GM10266 (cell line): ENCODE measurements around the gene RSAD1.

Source experiments
- DNase-seq: peaks from one replicate; pipeline ENCODE4 v3.0.0; 2012; ENCODE audit errors: extremely low spot score
- CTCF ChIP-seq: IDR thresholded peaks from 2 replicates; pipeline ENCODE4 v1.5.1; 2012; ENCODE audit warnings: mild to moderate bottlenecking, low read depth; ENCODE audit not compliant: control insufficient read depth, insufficient read depth; ENCODE audit errors: missing control alignments

Gene RSAD1

GRCh38 chr17:50524838-50525237 lies 46.2 kb downstream of the RSAD1 start:
- TF ChIP-seq CTCF, result no peak
- DNase-seq, result no peak

DNA sequence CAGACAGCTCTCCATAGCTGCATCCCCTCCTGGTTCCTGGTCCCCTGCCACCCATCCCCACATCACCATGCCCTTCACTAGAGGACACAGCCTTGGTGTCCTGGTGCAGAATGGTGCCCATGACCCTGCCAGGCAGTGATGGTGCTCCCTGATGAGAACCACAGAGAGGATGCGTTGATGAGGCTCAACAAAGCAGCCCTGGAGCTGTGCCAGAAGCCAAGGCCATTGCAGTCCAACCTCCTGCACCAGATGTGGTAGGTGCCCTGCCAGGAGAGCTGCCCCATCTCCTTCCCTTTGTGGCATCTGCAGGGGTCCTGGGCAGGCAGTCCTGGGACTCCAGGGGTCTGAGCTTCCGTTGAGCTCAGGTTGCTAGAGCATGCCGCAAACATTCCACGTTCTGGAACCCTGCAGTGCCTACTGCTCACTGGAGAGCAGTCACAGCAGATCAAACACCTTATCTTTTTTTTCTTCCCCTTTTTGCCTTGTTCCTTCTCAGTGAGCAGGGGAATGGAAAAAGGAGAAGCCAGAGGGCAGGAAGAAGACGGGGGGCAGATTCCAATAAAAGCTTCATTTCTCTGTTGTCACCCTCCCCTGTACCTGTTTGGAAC lies 48.6 kb downstream of the RSAD1 start:
- TF ChIP-seq CTCF, result no peak
- DNase-seq, result no peak

DNA sequence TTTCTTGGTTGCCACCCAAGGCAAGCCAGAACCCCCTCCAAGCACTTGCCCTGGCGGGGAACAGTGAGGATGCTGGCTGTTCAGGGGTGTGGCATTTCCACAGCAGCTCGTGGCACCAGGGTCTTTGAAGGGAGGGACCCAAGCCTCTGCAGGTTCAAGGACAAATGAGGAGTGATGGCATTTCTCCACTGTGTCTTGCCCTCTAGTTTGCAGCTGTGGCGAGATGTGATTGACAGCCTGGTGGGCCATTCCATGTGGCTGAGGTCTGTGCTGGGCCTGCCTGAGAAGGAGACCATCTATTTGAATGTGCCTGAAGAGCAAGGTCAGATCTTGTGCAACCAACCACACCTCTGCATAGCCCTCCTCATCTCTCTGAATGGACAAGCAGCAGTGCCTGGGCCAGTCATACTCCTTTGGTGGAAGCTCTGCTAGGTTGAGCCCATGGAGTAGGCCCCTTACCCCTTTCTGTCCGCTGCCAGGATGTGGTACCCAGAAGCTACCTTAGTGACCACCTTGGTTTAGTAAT lies 49.4 kb downstream of the RSAD1 start:
- TF ChIP-seq CTCF, result no peak
- DNase-seq, result no peak

DNA sequence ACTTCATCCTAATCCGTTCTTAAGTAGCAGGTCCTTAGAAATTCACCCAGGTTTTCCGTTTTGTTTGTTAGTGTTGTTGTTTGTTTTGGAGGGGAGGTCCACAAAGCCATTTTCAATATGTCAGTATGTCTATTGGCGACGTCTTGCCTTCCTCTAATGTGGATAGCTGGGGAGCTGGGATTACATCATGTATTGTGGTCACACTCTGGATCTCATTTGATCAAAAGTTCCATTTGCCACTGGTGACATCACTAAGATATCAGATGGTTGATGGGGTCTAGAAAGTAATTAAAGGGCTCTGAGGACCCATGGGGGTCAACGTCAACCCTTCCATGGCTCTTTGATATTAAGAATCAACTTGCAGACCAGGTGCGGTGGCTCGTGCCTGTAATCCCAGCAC lies 51.2 kb downstream of the RSAD1 start:
- no peak for TF ChIP-seq CTCF
- DNase-seq, result no peak

- DNase-seq, result no peak
- no peak for TF ChIP-seq CTCF
These were observed 52.9 kb downstream of the RSAD1 start for GRCh38 chr17:50531428-50532025.

DNA sequence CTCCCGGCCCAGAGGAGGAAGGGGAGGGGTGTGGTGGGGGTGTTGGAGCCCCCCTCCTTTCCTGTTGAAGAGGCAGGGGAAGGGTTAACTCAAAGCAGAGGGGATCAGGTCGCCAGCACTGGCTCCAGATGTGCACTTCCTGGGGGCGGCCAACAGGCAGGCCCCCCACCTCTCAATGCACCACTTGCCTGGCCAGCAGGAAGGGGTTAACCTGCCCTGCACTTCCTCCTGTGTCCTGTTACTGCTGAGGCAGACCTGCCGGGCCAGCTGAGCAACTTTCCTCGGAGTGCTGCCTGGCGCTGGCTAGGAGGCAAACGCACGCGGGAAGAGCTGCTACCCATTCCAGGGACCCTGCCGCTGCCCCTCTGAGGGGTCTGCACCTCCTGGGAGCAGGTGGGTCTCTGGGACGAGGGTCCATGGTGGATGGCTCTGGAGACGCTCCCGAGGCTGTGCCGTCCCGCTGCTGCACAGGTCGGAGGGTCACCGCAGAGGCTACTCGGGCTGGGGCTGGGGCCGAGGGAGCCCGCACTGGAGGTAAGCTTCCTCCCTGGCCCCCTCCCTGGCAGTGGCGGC lies 53.9 kb downstream of the RSAD1 start, which contains the start of gene EPN3:
Gene EPN3, plus strand, starts transcription at position 284 of the 573 bp plus-strand sequence. CDS start 3,822 bp downstream, outside the sequence.
- no peak for DNase-seq
- no peak for TF ChIP-seq CTCF

DNA sequence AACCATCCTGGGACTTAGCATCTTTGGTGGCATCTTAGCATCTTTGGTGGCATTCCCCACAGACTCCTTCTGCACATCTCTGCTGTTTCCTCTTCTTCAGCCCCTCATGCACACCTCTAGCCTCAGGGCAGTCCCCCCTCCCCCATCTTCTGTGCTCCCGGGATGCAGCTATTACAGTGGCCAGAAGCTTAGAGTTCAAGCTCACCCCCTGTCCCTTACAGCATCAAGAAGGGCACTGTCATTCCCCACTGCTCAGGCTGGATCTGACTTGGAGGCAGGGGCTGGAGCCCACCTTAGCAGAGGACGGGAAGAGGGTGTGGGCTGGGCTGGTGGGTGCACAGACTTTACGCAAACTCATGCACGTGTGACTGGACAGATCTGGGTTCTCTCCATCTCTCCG lies 54.5 kb downstream of the RSAD1 start:
- TF ChIP-seq CTCF, result no peak
- DNase-seq, result no peak
